ENCODE data around the gene UBA1. TPM values are rescaled to one million over a fixed set of nuclear protein-coding genes. Genes with fewer than 3 reads are reported as not detected.

UBA1 gene
- total and polyA plus RNA-seq, 10 of the 15 experiments (the other 5 are each of a cell fraction or from before 2014, with no cell fraction given), result 60.4 to 314 (median 216) TPM

GRCh38 chrX:47175588-47175980 lies 18.0 kb upstream of the UBA1 start:
- DNase-seq (ENCODE audit: low read depth, low spot score), result no peak
- no peaks in the 10 kb centered on the region for H3K79me2 ChIP-seq (ENCODE audit: control insufficient read depth, insufficient read depth, low read length)
- no peaks in the 10 kb centered on the region for H3K9me3 ChIP-seq (replicated peaks; ENCODE audit: control insufficient read depth, insufficient read depth, low read length)
- no peaks in the 10 kb centered on the region for H4K20me1 ChIP-seq (ENCODE audit: control insufficient read depth, insufficient read depth)
- ChIA-PET POLR2A (interaction anchor here (0.6 kb wide), 1 partner anchor 371 kb away, joined by 6 read pairs; no protein-coding TSS in a partner anchor), RAD21 (ENCODE audit: unreplicated experiment) (no interaction called here), SMC1A (ENCODE audit: uncharacterized antibody, unreplicated experiment) (no interaction called here), CTCF (no interaction called here)
- H2AFZ ChIP-seq (ENCODE audit: control insufficient read depth, low read depth, low read length), result no peak overlapping the region
- ATAC-seq, result no peak
- H3K36me3 ChIP-seq (ENCODE audit: control insufficient read depth in 2 of 2, insufficient read depth in 2 of 2, low read length in 1 of 2), result peaks cover 0 to 13% of the 10 kb centered on the region in 2 experiments; a peak in 3 of 4 replicates
- no peak overlapping the region for H3K4me3 ChIP-seq
- TF ChIP-seq TARDBP (IDR thresholded peaks at IDR 0.05; ENCODE audit: borderline replicate concordance), result no peak
- no peak for TF ChIP-seq BRCA1 (IDR thresholded peaks at IDR 0.05; ENCODE audit: low read depth, low read length)
- TF ChIP-seq CHD1 (IDR thresholded peaks at IDR 0.05; ENCODE audit: low read depth, low read length), result no peak
- no peak for TF ChIP-seq EP300 (IDR thresholded peaks at IDR 0.05; ENCODE audit: borderline replicate concordance in 1 of 2, control insufficient read depth in 1 of 2, low read depth in 2 of 2, low read length in 2 of 2)
- TF ChIP-seq CEBPB (IDR thresholded peaks at IDR 0.05; ENCODE audit: borderline replicate concordance in 1 of 2, low read depth in 2 of 2, low read length in 2 of 2), result no peak
- TF ChIP-seq, protein P1, sequence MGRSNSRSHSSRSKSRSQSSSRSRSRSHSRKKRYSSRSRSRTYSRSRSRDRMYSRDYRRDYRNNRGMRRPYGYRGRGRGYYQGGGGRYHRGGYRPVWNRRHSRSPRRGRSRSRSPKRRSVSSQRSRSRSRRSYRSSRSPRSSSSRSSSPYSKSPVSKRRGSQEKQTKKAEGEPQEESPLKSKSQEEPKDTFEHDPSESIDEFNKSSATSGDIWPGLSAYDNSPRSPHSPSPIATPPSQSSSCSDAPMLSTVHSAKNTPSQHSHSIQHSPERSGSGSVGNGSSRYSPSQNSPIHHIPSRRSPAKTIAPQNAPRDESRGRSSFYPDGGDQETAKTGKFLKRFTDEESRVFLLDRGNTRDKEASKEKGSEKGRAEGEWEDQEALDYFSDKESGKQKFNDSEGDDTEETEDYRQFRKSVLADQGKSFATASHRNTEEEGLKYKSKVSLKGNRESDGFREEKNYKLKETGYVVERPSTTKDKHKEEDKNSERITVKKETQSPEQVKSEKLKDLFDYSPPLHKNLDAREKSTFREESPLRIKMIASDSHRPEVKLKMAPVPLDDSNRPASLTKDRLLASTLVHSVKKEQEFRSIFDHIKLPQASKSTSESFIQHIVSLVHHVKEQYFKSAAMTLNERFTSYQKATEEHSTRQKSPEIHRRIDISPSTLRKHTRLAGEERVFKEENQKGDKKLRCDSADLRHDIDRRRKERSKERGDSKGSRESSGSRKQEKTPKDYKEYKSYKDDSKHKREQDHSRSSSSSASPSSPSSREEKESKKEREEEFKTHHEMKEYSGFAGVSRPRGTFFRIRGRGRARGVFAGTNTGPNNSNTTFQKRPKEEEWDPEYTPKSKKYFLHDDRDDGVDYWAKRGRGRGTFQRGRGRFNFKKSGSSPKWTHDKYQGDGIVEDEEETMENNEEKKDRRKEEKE (IDR thresholded peaks at IDR 0.05), result no peak
- no peak for TF ChIP-seq ATF7 (IDR thresholded peaks at IDR 0.05; ENCODE audit: low read depth)
- TF ChIP-seq RAD21 (IDR thresholded peaks at IDR 0.05; ENCODE audit: insufficient read depth, low read depth, low read length), result no peak
- no peak for TF ChIP-seq PAX8 (IDR thresholded peaks at IDR 0.05)
- no peak for TF ChIP-seq STAT3 (IDR thresholded peaks at IDR 0.05; ENCODE audit: low read depth, low read length)
- TF ChIP-seq NR2C1 (IDR thresholded peaks at IDR 0.05), result no peak
- no peak for TF ChIP-seq HDAC6 (IDR thresholded peaks at IDR 0.05; ENCODE audit: unreplicated experiment)
- TF ChIP-seq YBX1 (IDR thresholded peaks at IDR 0.05), result no peak
- TF ChIP-seq MYC (IDR thresholded peaks at IDR 0.05; ENCODE audit: insufficient read depth, insufficient read length, insufficient replicate concordance, low read length, severe bottlenecking), result no peak
- TF ChIP-seq TCF3 (IDR thresholded peaks at IDR 0.05; ENCODE audit: borderline replicate concordance, insufficient read depth, low read depth, low read length), result no peak
- H3K4me2 ChIP-seq (ENCODE audit: control insufficient read depth, insufficient read depth), result no peak overlapping the region
- no peak overlapping the region for H3K9ac ChIP-seq (ENCODE audit: control insufficient read depth, insufficient read depth, low read length)
- 81% methylated on average over 12 of the region's 12 CpGs for WGBS (ENCODE audit: insufficient coverage, insufficient replicate concordance, low lambda C conversion rate, missing lambda C conversion rate)
- in situ Hi-C loops (cut with MboI), result no loop called here
- intact Hi-C loops (cut with micrococcal nuclease; ENCODE audit: unreplicated experiment), result no loop called here
- BruUV-seq (replicated peaks), result no TSS peak
- no peak for FAIRE-seq
- H3K27me3 ChIP-seq (replicated peaks in 1 of 2; ENCODE audit: control insufficient read depth in 2 of 2, insufficient read depth in 2 of 2, low read length in 1 of 2), result no peaks in the 10 kb centered on the region
- no peaks in the 10 kb centered on the region for H3K4me1 ChIP-seq (ENCODE audit: control insufficient read depth, insufficient read depth, low read length)
- no peak overlapping the region for H3K27ac ChIP-seq (ENCODE audit: control insufficient read depth, insufficient read depth)

Data from GM12878 (cell line).